OCI-LY7 (cell line): ENCODE measurements around the gene GPBP1L1. TPM values are rescaled to one million over a fixed set of nuclear protein-coding genes. Genes with fewer than 3 reads are reported as not detected.
"Not testable (repeated sequence)": the region's sequence is repeated elsewhere in the genome, so short reads cannot be mapped to it uniquely, and the experiment has no call there.

Experiments used
- BruUV-seq: library from RNA; stranded (reverse); fragments of 400-500 nt; replicated peaks from 2 replicates; lab custom pipeline; 2021; lab: Mats Ljungman, UMichigan
- CTCF ChIA-PET: fragments of 300-600 bp; sonication (Branson Sonifier 250); formaldehyde crosslinking; loops from one replicate; lab custom pipeline; 2022; ENCODE audit warnings: antibody characterized with exemption; ENCODE audit not compliant: unreplicated experiment; lab: Charles Lee
- POLR2A ChIA-PET: fragments of 300-600 bp; sonication (Branson Sonifier 250); formaldehyde crosslinking; loops from one replicate; lab custom pipeline; 2022; ENCODE audit warnings: antibody characterized with exemption; lab: Charles Lee
- DNase-seq: peaks from one replicate; pipeline ENCODE4 v3.0.0-alpha.2; 2015; ENCODE audit warnings: low spot score
- H2AFZ ChIP-seq: fragments of 200-600 bp; sonication (generic), shearing (Covaris generic); 2 replicates; pipeline ENCODE4 v1.6.1; 2014; ENCODE audit warnings: mild to moderate bottlenecking, antibody characterized with exemption, low read length, moderate library complexity
- H3K27ac ChIP-seq: fragments of 200-600 bp; sonication (generic); 2 replicates; pipeline ENCODE4 v1.5.1; 2014; ENCODE audit warnings: mixed run types, low read depth, mild to moderate bottlenecking, moderate library complexity, low read length, inconsistent platforms; ENCODE audit not compliant: poor library complexity, severe bottlenecking
- H3K36me3 ChIP-seq: fragments of 200-600 bp; sonication (generic); 2 replicates; pipeline ENCODE4 v1.6.1; 2014; ENCODE audit warnings: mild to moderate bottlenecking, antibody characterized with exemption, low read length, moderate library complexity, mixed read lengths; ENCODE audit not compliant: insufficient read depth
- H3K4me1 ChIP-seq: fragments of 200-600 bp; sonication (generic); 2 replicates; pipeline ENCODE4 v1.5.1; 2014; ENCODE audit warnings: mild to moderate bottlenecking, low read length; ENCODE audit not compliant: insufficient read depth, poor library complexity, severe bottlenecking
- H3K4me2 ChIP-seq: fragments of 200-600 bp; sonication (generic); 2 replicates; pipeline ENCODE4 v1.6.1; 2014; ENCODE audit warnings: mild to moderate bottlenecking, low read length
- H3K4me3 ChIP-seq: fragments of 200-600 bp; sonication (generic); 2 replicates; pipeline ENCODE4 v1.5.1; 2014; ENCODE audit warnings: mild to moderate bottlenecking, low read depth, low read length; ENCODE audit not compliant: poor library complexity, severe bottlenecking
- H3K79me2 ChIP-seq: fragments of 200-600 bp; sonication (generic); 2 replicates; pipeline ENCODE4 v1.6.1; 2016; ENCODE audit warnings: low read depth, mild to moderate bottlenecking, low read length, moderate library complexity, mixed read lengths; ENCODE audit not compliant: insufficient read depth
- H3K9me2 ChIP-seq: fragments of 200-600 bp; sonication (generic); 2 replicates; pipeline ENCODE4 v1.6.1; 2016; ENCODE audit warnings: mild to moderate bottlenecking, low read length, mixed read lengths; ENCODE audit not compliant: insufficient read depth
- H3K9me3 ChIP-seq: fragments of 200-600 bp; sonication (generic); 2 replicates; pipeline ENCODE4 v1.6.1; 2014; ENCODE audit warnings: mild to moderate bottlenecking, mixed run types, low read length, mixed read lengths
- H4K20me1 ChIP-seq: fragments of 200-600 bp; sonication (generic); 2 replicates; pipeline ENCODE4 v1.6.1; 2014; ENCODE audit warnings: mild to moderate bottlenecking, antibody characterized with exemption, low read length, moderate library complexity, mixed read lengths; ENCODE audit not compliant: insufficient read depth
- CTCF ChIP-seq: fragments of 200-600 bp; sonication (generic); conservative IDR thresholded peaks from 2 replicates; pipeline ENCODE4 v1.5.1; 2014; ENCODE audit warnings: mild to moderate bottlenecking, antibody characterized with exemption, low read length, moderate library complexity, mixed read lengths
- EZH2phosphoT487 ChIP-seq: fragments of 200-600 bp; sonication (generic); IDR thresholded peaks from 2 replicates; pipeline ENCODE4 v1.6.1; 2018; ENCODE audit warnings: low read depth, borderline replicate concordance, mild to moderate bottlenecking, mixed run types, antibody characterized with exemption, low read length, moderate library complexity, mixed read lengths
- intact Hi-C: fragments of 100-400 bp; cut with micrococcal nuclease; formaldehyde crosslinking; loops from one replicate; pipeline ENCODE4 v1.10.0; 2022; ENCODE audit not compliant: unreplicated experiment
- total RNA-seq, 2 experiments: library from RNA; depleted of rRNA in 1 of 2; stranded (reverse); fragments of >200 nt in 1 of 2; shearing (Covaris generic) in 1 of 2; gene quantifications; 2 replicates each; pipeline ENCODE4 v1.2.3, GENCODE V29; 2014 to 2022

Gene GPBP1L1
- total RNA-seq, 2 experiments from 2014 or later, result 89.7 to 130 TPM

GRCh38 chr1:45722809-45723208 lies 36.5 kb upstream of the GPBP1L1 start:
- Histone ChIP-seq H3K27ac (no peak overlapping the region), H3K4me3 (no peak overlapping the region), H2AFZ (no peak overlapping the region), H3K9me2 (no peaks in the 10 kb centered on the region), H3K9me3 (no peaks in the 10 kb centered on the region), H3K36me3 (no peaks in the 10 kb centered on the region), H3K4me1 (no peaks in the 10 kb centered on the region), H3K79me2 (no peaks in the 10 kb centered on the region), H4K20me1 (no peaks in the 10 kb centered on the region), H3K4me2 (no peak overlapping the region)
- DNase-seq, result no peak
- CTCF ChIA-PET, result no interaction called here
- POLR2A ChIA-PET, result no interaction called here
- no peak for TF ChIP-seq EZH2phosphoT487
- TF ChIP-seq CTCF, result no peak
- no TSS peak for BruUV-seq
- intact Hi-C loops, result no loop called here

- Histone ChIP-seq H3K4me1 (no peaks in the 10 kb centered on the region), H3K27ac (no peak overlapping the region), H4K20me1 (no peaks in the 10 kb centered on the region), H3K4me2 (no peak overlapping the region), H3K36me3 (no peaks in the 10 kb centered on the region), H2AFZ (no peak overlapping the region), H3K9me3 (no peaks in the 10 kb centered on the region), H3K4me3 (no peak overlapping the region), H3K9me2 (no peaks in the 10 kb centered on the region), H3K79me2 (no peaks in the 10 kb centered on the region)
- no TSS peak for BruUV-seq
- TF ChIP-seq EZH2phosphoT487 (no peak), CTCF (no peak)
- CTCF ChIA-PET, result no interaction called here
- intact Hi-C loops, result no loop called here
- POLR2A ChIA-PET, result interaction anchor here (0.6 kb wide), 1 partner anchor 418 kb away, joined by 4 read pairs; no protein-coding TSS in a partner anchor
- DNase-seq, result no peak
Measured at GRCh38 chr1:45721207-45721606, 34.9 kb upstream of the GPBP1L1 start.

DNA sequence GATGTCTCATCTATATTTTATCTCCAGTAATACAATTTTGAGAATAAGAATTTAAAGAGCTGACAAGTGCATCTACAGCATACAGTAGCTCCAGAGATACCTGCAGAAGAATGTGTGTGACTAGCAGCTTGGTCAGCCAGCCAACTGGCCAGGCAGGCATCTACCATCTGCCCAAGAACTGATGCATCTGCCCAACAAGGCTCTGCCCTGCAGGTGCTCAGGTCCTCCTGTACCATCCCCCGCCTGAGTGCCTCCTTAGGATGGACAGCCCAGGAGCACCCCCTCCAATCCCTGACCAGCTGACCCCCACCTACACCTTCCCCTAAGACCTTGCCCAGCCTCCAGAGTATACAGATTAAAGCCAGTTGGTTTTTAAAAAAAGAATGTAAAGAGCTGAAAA lies 32.0 kb upstream of the GPBP1L1 start:
- TF ChIP-seq EZH2phosphoT487, result no peak
- no peak for TF ChIP-seq CTCF
- Histone ChIP-seq H4K20me1 (no peaks in the 10 kb centered on the region), H3K4me1 (no peaks in the 10 kb centered on the region), H3K9me2 (no peaks in the 10 kb centered on the region), H3K4me3 (no peak overlapping the region), H3K36me3 (no peaks in the 10 kb centered on the region), H2AFZ (no peak overlapping the region), H3K27ac (no peak overlapping the region), H3K9me3 (no peaks in the 10 kb centered on the region), H3K79me2 (no peaks in the 10 kb centered on the region), H3K4me2 (no peak overlapping the region)
- no peak for DNase-seq
- CTCF ChIA-PET, result no interaction called here
- intact Hi-C loops, result no loop called here
- POLR2A ChIA-PET, result interaction anchor here (0.6 to 1.4 kb wide), 5 partner anchors 11 to 182 kb away, joined by 3 to 6 read pairs (median 5); no protein-coding TSS in a partner anchor
- no TSS peak for BruUV-seq

DNA sequence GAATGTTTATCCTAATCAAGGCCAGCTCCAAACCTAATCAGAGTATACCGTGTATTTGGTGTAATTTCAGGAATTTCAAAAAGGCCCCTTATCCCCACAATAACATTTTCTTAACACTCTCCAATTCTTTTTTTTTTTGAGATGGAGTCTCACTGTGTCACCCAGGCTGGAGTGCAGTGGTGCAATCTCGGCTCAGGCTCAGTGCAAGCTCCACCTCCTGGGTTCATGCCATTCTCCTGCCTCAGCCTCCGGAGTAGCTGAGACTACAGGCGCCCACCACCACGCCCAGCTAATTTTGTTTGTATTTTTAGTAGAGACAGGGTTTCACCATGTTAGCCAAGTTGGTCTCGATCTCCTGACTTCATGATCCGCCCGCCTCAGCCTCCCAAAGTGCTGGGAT lies 31.1 kb upstream of the GPBP1L1 start:
- H3K79me2 ChIP-seq, intact Hi-C loops, H2AFZ ChIP-seq, H3K9me3 ChIP-seq, H3K4me2 ChIP-seq, H3K27ac ChIP-seq, H4K20me1 ChIP-seq, DNase-seq, H3K36me3 ChIP-seq, H3K9me2 ChIP-seq, BruUV-seq, CTCF ChIA-PET, H3K4me1 ChIP-seq, H3K4me3 ChIP-seq: not testable (repeated sequence)
- POLR2A ChIA-PET, result interaction anchor here (0.7 to 1.4 kb wide), 3 partner anchors 16 to 393 kb away, joined by 3 to 4 read pairs (median 4); no protein-coding TSS in a partner anchor
